WTC11 (cell line): Measurements from ENCODE around the gene PFDN2. TPM values are rescaled to one million over a fixed set of nuclear protein-coding genes. Genes with fewer than 3 reads are reported as not detected.

ENCODE experiments used
- ATAC-seq: fragments of 200-7000 bp; cut with Tn5 transposase; 2 replicates; pipeline ENCODE4 v1.10.0; 2021; ENCODE audit warnings: mild to moderate bottlenecking, moderate library complexity
- CTCF ChIA-PET: fragments of 300-600 bp; sonication (Branson Sonifier 250); formaldehyde crosslinking; loops from one replicate; lab custom pipeline; 2021; ENCODE audit warnings: antibody characterized with exemption; lab: Charles Lee
- POLR2A ChIA-PET: fragments of 350-600 bp; sonication (Branson Sonifier 250); formaldehyde crosslinking; loops from one replicate; lab custom pipeline; 2021; ENCODE audit warnings: antibody characterized with exemption; lab: Charles Lee
- DNase-seq: peaks from one replicate; pipeline ENCODE4 v3.0.0; 2021; ENCODE audit warnings: low spot score
- H3K27ac Mint-ChIP-seq: 2 replicates; pipeline ENCODE4 v1.8.0; 2021; ENCODE audit warnings: mixed read lengths
- H3K27me3 Mint-ChIP-seq: 2 replicates; pipeline ENCODE4 v1.8.0; 2021; ENCODE audit warnings: low read depth, mild to moderate bottlenecking, moderate library complexity, mixed read lengths
- H3K36me3 Mint-ChIP-seq: 2 replicates; pipeline ENCODE4 v1.8.0; 2021; ENCODE audit warnings: mixed read lengths
- H3K4me1 Mint-ChIP-seq: 2 replicates; pipeline ENCODE4 v1.8.0; 2022; ENCODE audit warnings: mixed read lengths
- H3K4me3 Mint-ChIP-seq: 2 replicates; pipeline ENCODE4 v1.8.0; 2021; ENCODE audit warnings: mild to moderate bottlenecking, moderate library complexity, mixed read lengths
- H3K9me3 Mint-ChIP-seq: 2 replicates; pipeline ENCODE4 v1.8.0; 2021; ENCODE audit warnings: mixed read lengths
- ATF2 ChIP-seq: sonication (generic); formaldehyde crosslinking; IDR thresholded peaks from 2 replicates; pipeline ENCODE4 v1.8.1; 2022; ENCODE audit warnings: low read depth, missing genetic modification reagents, borderline replicate concordance
- CDX4 ChIP-seq: fragments of 250-450 bp; sonication (Bioruptor Pico); IDR thresholded peaks from 2 replicates; pipeline ENCODE4 v1.9.0; 2021; ENCODE audit warnings: moderate library complexity, mild to moderate bottlenecking, inconsistent platforms, borderline replicate concordance
- CREB1 ChIP-seq: sonication (generic); formaldehyde crosslinking; IDR thresholded peaks from 2 replicates; pipeline ENCODE4 v1.8.0; 2023; ENCODE audit warnings: mild to moderate bottlenecking, missing genetic modification reagents
- E2F1 ChIP-seq: sonication (generic); formaldehyde crosslinking; IDR thresholded peaks from 2 replicates; pipeline ENCODE4 v1.8.0; 2022; ENCODE audit warnings: mild to moderate bottlenecking, missing genetic modification reagents
- E2F4 ChIP-seq: sonication (generic); formaldehyde crosslinking; IDR thresholded peaks from 2 replicates; pipeline ENCODE4 v1.8.1; 2022; ENCODE audit warnings: low read depth, mild to moderate bottlenecking, moderate library complexity, missing genetic modification reagents, borderline replicate concordance
- E2F5 ChIP-seq: sonication (generic); formaldehyde crosslinking; IDR thresholded peaks from 2 replicates; pipeline ENCODE4 v1.8.1; 2022; ENCODE audit warnings: mild to moderate bottlenecking, moderate library complexity, missing genetic modification reagents
- EMX1 ChIP-seq: fragments of 250-450 bp; sonication (Bioruptor Pico); IDR thresholded peaks from 2 replicates; pipeline ENCODE4 v1.8.0; 2021; ENCODE audit warnings: mild to moderate bottlenecking
- ERG ChIP-seq: fragments of 250-450 bp; sonication (Bioruptor Pico); IDR thresholded peaks from 2 replicates; pipeline ENCODE4 v1.8.0; 2021; ENCODE audit warnings: mild to moderate bottlenecking
- ESRRA ChIP-seq: sonication (generic); formaldehyde crosslinking; IDR thresholded peaks from 2 replicates; pipeline ENCODE4 v1.8.1; 2022; ENCODE audit warnings: mild to moderate bottlenecking, missing genetic modification reagents, borderline replicate concordance
- JUN ChIP-seq: sonication (generic); formaldehyde crosslinking; IDR thresholded peaks from 2 replicates; pipeline ENCODE4 v1.8.0; 2023; ENCODE audit warnings: mild to moderate bottlenecking, missing genetic modification reagents
- NR1H2 ChIP-seq: sonication (generic); formaldehyde crosslinking; IDR thresholded peaks from 2 replicates; pipeline ENCODE4 v1.9.0; 2021; ENCODE audit warnings: mild to moderate bottlenecking, moderate library complexity, missing genetic modification reagents
- PRDM15 ChIP-seq: sonication (generic); formaldehyde crosslinking; IDR thresholded peaks from 2 replicates; pipeline ENCODE4 v1.8.0; 2022; ENCODE audit warnings: missing genetic modification reagents
- PREB ChIP-seq: sonication (generic); formaldehyde crosslinking; IDR thresholded peaks from 2 replicates; pipeline ENCODE4 v1.8.1; 2022; ENCODE audit warnings: mild to moderate bottlenecking, missing genetic modification reagents, moderate library complexity, borderline replicate concordance
- SMAD4 ChIP-seq: sonication (generic); formaldehyde crosslinking; IDR thresholded peaks from 2 replicates; pipeline ENCODE4 v1.8.0; 2022; ENCODE audit warnings: mild to moderate bottlenecking, missing genetic modification reagents
- USF2 ChIP-seq: sonication (generic); formaldehyde crosslinking; IDR thresholded peaks from 2 replicates; pipeline ENCODE4 v1.8.1; 2023; ENCODE audit warnings: mild to moderate bottlenecking, missing genetic modification reagents, moderate library complexity
- ZNF138 ChIP-seq: sonication (generic); formaldehyde crosslinking; conservative IDR thresholded peaks from 2 replicates; pipeline ENCODE4 v1.8.1; 2022; ENCODE audit warnings: mild to moderate bottlenecking, moderate library complexity, missing genetic modification reagents
- ZNF263 ChIP-seq: sonication (generic); formaldehyde crosslinking; IDR thresholded peaks from 2 replicates; pipeline ENCODE4 v1.8.1; 2022; ENCODE audit warnings: low read depth, mild to moderate bottlenecking, moderate library complexity, missing genetic modification reagents
- ZNF396 ChIP-seq: fragments of 250-450 bp; sonication (Bioruptor Pico); IDR thresholded peaks from 2 replicates; pipeline ENCODE4 v1.8.0; 2021; ENCODE audit warnings: mild to moderate bottlenecking, moderate library complexity, borderline replicate concordance
- ZNF425 ChIP-seq: fragments of 250-450 bp; sonication (Bioruptor Pico); conservative IDR thresholded peaks from 2 replicates; pipeline ENCODE4 v1.9.0; 2021; ENCODE audit warnings: mild to moderate bottlenecking
- total RNA-seq: library from RNA; stranded (reverse); gene quantifications from 3 replicates; pipeline ENCODE4 v1.2.3, GENCODE V29; 2021

The PFDN2 gene
- total RNA-seq, 1 experiment from 2014 or later: 92.6 TPM

GRCh38 chr1:161069241-161069640, 48.6 kb downstream of the PFDN2 start:
- no peaks in the 10 kb centered on the region for H3K36me3 Mint-ChIP-seq
- H3K27ac Mint-ChIP-seq: no peak overlapping the region
- no peak for TF ChIP-seq ZNF138 (CRISPR knock-in tag)
- TF ChIP-seq ESRRA (CRISPR knock-in tag): no peak
- no peak for TF ChIP-seq JUN (CRISPR knock-in tag)
- no peak for TF ChIP-seq PREB (CRISPR knock-in tag)
- TF ChIP-seq ATF2: no peak
- TF ChIP-seq PRDM15 (CRISPR knock-in tag): no peak
- TF ChIP-seq E2F5 (CRISPR knock-in tag): no peak
- TF ChIP-seq SMAD4 (CRISPR knock-in tag): no peak
- TF ChIP-seq EMX1 (CRISPR knock-in tag): no peak
- TF ChIP-seq ZNF263 (CRISPR knock-in tag): no peak
- TF ChIP-seq E2F1 (CRISPR knock-in tag): no peak
- TF ChIP-seq ZNF396: no peak
- no peak for TF ChIP-seq CDX4
- TF ChIP-seq USF2 (CRISPR knock-in tag): no peak
- no peak for TF ChIP-seq ZNF425 (CRISPR knock-in tag)
- no peak for TF ChIP-seq E2F4 (CRISPR knock-in tag)
- TF ChIP-seq ERG: no peak
- TF ChIP-seq NR1H2 (CRISPR knock-in tag): no peak
- no peak for TF ChIP-seq CREB1 (CRISPR knock-in tag)
- POLR2A ChIA-PET: interaction anchor here (2.4 kb wide), 1 partner anchor 23 kb away, joined by 11 read pairs; the partner anchor contains the start of gene USF1
- no peak overlapping the region for H3K4me3 Mint-ChIP-seq
- CTCF ChIA-PET: interaction anchor here (0.6 to 4.1 kb wide), 7 partner anchors 10 to 115 kb away, joined by 3 to 109 read pairs (median 4); partner anchors contain the start of genes KLHDC9 and NECTIN4
- no peaks in the 10 kb centered on the region for H3K9me3 Mint-ChIP-seq
- H3K4me1 Mint-ChIP-seq: peaks cover 19% of the 10 kb centered on the region
- H3K27me3 Mint-ChIP-seq: peaks cover 4% of the 10 kb centered on the region; the same call in 1 of the 2 replicates
- no peak for ATAC-seq
- DNase-seq: no peak
